Measurements from ENCODE around the gene LEFTY1. TPM values are rescaled to one million over a fixed set of nuclear protein-coding genes. Genes with fewer than 3 reads are reported as not detected.

The LEFTY1 gene
- total RNA-seq, 1 donor from 2014 or later, result 0.35 TPM

DNA sequence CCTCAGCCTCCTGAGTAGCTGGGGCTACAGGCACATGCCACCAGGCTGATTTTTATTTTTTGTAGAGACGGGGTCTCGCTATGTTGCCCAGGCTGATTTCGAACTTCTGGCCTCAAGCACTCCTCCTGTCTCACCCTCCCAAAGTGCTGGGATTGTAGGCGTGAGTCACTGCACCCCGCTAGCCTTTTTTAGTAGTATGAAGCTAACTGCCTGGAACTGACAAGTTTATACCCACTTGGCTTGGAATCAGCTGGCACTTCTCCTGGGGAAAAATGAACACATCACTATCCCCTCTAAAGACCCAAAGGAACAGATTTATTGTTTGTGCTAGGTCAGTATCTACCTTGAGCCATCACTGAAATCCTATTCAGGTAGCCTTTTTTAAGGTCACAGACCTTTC, 25.8 kb downstream of the LEFTY1 start:
- H3K27me3 ChIP-seq, result no peaks in the 10 kb centered on the region
- no peak overlapping the region for H3K4me3 ChIP-seq
- intact Hi-C loops (cut with DNase I), result no loop called here
- no peak overlapping the region for H3K27ac ChIP-seq
- H3K4me1 ChIP-seq, result peaks cover 10% of the 10 kb centered on the region
- H3K36me3 ChIP-seq, result peaks cover 88% of the 10 kb centered on the region
- TF ChIP-seq CTCF (IDR thresholded peaks at IDR 0.05), result no peak
- DNase-seq (no peak), ATAC-seq (no peak)
- no peaks in the 10 kb centered on the region for H3K9me3 ChIP-seq

DNA sequence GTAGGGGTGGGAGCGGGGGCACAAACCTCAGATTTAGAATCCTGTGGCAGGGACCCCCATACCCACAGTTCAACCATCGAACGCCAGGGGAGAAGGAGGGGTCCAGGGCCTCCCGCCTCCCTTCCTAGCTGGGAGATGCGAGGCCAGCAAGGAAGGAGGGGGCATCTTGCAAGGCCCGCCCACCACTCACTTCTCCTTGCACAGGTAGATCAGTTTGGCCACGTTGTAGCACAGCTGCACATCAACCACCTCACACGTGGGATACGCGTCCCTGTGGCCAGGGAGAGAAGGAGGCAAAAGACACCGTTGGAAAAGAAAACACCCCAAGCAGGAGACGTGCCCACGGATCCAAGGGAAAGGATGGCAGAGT, 26.4 kb downstream of the LEFTY1 start:
- no peak for ATAC-seq
- H3K27me3 ChIP-seq, result no peaks in the 10 kb centered on the region
- no peaks in the 10 kb centered on the region for H3K9me3 ChIP-seq
- no peak for TF ChIP-seq CTCF (IDR thresholded peaks at IDR 0.05)
- H3K27ac ChIP-seq, result no peak overlapping the region
- peaks cover 10% of the 10 kb centered on the region for H3K4me1 ChIP-seq
- peaks cover 88% of the 10 kb centered on the region for H3K36me3 ChIP-seq
- H3K4me3 ChIP-seq, result no peak overlapping the region
- DNase-seq, result no peak
- intact Hi-C loops (cut with DNase I), result no loop called here

DNA sequence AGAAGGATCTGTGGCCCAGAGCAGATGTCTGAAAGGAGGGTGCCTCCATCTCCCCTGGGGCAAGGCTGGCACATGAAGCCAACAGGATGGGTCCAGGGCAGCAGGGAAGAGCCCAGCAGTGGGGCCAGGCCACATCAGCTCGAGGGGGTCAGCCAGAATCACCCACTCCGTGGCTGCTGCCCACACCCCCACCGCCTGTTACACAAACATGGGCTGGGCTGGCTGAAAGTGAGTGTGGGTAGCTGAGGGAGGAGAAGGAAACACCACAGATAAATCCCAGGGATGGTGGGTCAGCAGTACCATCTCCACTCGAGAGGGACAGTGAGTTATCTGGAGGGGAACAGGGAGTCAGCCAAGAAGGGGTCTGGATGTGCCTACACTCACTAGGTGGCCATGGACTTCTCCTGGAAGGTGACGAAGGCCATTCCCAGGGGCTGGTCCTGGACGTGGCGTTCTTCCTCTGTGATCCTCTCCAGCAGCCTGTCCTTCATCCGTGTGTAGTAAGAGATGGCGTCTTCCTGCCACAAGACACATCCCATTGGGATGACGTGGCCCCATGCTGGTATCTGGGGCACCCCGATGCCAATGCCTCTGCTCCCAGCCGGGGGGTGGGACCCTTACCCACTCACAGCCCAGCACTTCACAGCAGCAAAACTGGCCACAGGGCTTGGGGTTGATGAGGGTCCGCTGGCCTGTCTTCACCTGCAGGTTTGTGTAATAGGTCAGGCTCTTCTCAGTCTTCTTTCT, 26.9 kb downstream of the LEFTY1 start:
- no peak for ATAC-seq
- H3K9me3 ChIP-seq, result no peaks in the 10 kb centered on the region
- no peak overlapping the region for H3K27ac ChIP-seq
- DNase-seq, result no peak
- peaks cover 88% of the 10 kb centered on the region for H3K36me3 ChIP-seq
- peaks cover 10% of the 10 kb centered on the region for H3K4me1 ChIP-seq
- no peak for TF ChIP-seq CTCF (IDR thresholded peaks at IDR 0.05)
- no peak overlapping the region for H3K4me3 ChIP-seq
- intact Hi-C loops (cut with DNase I), result no loop called here
- H3K27me3 ChIP-seq, result no peaks in the 10 kb centered on the region

DNA sequence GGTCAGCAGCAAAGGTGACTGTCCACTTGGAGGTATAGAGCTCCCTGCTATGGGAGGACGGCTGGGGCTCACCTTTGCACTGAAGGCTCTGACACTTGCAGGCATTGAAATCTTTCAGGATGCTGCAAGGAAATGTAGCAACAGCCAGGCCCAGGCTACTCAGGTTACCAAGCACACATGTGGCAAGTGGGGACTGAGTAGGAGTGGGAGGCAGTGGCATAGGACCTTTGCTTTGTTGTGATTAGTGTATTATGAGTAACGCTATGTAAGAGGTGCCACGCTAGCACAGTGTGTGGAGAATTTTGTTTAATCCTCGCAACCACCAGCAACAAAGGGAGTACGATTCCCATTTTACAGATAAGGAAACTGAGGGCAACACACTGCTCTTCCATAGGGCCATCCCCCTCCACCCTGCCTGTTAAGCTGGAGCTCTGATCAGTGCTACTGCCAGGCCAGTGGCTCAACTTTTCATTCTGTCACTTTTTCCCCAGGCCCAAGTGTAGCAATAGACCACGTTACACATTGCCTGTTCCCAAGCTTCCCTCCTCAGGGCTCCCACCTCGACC, 28.0 kb downstream of the LEFTY1 start:
- Histone ChIP-seq H3K27me3 (no peaks in the 10 kb centered on the region), H3K36me3 (peaks cover 88% of the 10 kb centered on the region), H3K4me3 (no peak overlapping the region), H3K27ac (no peak overlapping the region), H3K9me3 (no peaks in the 10 kb centered on the region), H3K4me1 (peaks cover 3% of the 10 kb centered on the region)
- no peak for TF ChIP-seq CTCF (IDR thresholded peaks at IDR 0.05)
- intact Hi-C loops (cut with DNase I), result no loop called here
- no peak for ATAC-seq
- no peak for DNase-seq

DNA sequence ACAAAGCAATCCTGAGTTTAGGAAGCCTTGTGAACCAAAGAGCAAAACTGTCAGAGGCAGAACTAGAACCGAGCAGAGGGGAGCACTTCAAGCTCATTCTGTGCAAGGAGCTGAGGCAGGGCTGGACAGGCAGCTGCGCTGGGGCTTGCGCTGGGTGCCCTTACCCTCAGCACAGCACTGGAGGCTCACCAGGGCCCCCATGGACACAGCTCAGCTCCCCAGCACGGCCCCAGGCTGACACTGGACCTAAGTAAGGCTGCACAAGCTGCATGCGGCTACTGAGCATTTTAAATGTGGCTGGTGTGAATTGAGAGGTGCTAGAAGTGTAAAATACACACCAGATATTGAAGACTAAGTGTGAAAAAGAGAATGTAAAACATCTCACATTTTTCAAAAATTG, 28.8 kb downstream of the LEFTY1 start:
- Histone ChIP-seq H3K4me1 (no peaks in the 10 kb centered on the region), H3K9me3 (no peaks in the 10 kb centered on the region), H3K27ac (no peak overlapping the region), H3K4me3 (no peak overlapping the region), H3K36me3 (peaks cover 88% of the 10 kb centered on the region), H3K27me3 (no peaks in the 10 kb centered on the region)
- ATAC-seq, result no peak
- intact Hi-C loops (cut with DNase I), result no loop called here
- DNase-seq, result no peak
- no peak for TF ChIP-seq CTCF (IDR thresholded peaks at IDR 0.05)
